H9 (cell line): ENCODE results near the gene RPUSD2. TPM values are rescaled to one million over a fixed set of nuclear protein-coding genes. Genes with fewer than 3 reads are reported as not detected.

Experiments
- DNase-seq: peaks from one replicate; pipeline ENCODE4 v3.0.0-alpha.2; 2017
- H2AFZ ChIP-seq: one replicate; pipeline ENCODE4 v1.6.1; 2013; ENCODE audit warnings: mild to moderate bottlenecking, low read length, control low read depth, moderate library complexity
- H2AK5ac ChIP-seq: 2 replicates; pipeline ENCODE4 v1.6.1; 2013; ENCODE audit warnings: low read length, control low read depth, mixed read lengths; ENCODE audit not compliant: insufficient read length
- H2BK120ac ChIP-seq: one replicate; pipeline ENCODE4 v1.6.1; 2013; ENCODE audit warnings: low read depth, mild to moderate bottlenecking, low read length, control low read depth, inconsistent platforms; ENCODE audit not compliant: poor library complexity, severe bottlenecking
- H2BK12ac ChIP-seq: 2 replicates; pipeline ENCODE4 v1.6.1; 2013; ENCODE audit warnings: low read length, control low read depth, mixed read lengths, low read depth; ENCODE audit not compliant: insufficient read length
- H2BK15ac ChIP-seq: 2 replicates; pipeline ENCODE4 v1.6.1; 2013; ENCODE audit warnings: low read depth, low read length, control low read depth
- H2BK20ac ChIP-seq: one replicate; pipeline ENCODE4 v1.6.1; 2013; ENCODE audit warnings: low read depth, mild to moderate bottlenecking, low read length, control low read depth, inconsistent platforms; ENCODE audit not compliant: poor library complexity, severe bottlenecking
- H2BK5ac ChIP-seq: 2 replicates; pipeline ENCODE4 v1.6.1; 2013; ENCODE audit warnings: low read length, control low read depth, mixed read lengths; ENCODE audit not compliant: insufficient read length
- H3K14ac ChIP-seq: 2 replicates; pipeline ENCODE4 v1.6.1; 2013; ENCODE audit warnings: low read length, control low read depth; ENCODE audit not compliant: insufficient read depth
- H3K18ac ChIP-seq: 2 replicates; pipeline ENCODE4 v1.6.1; 2013; ENCODE audit warnings: low read depth, mild to moderate bottlenecking, mixed read lengths, low read length, control low read depth; ENCODE audit not compliant: insufficient read length
- H3K23ac ChIP-seq: 2 replicates; pipeline ENCODE4 v1.6.1; 2013; ENCODE audit warnings: low read length, control low read depth, mixed read lengths, low read depth; ENCODE audit not compliant: insufficient read length
- H3K23me2 ChIP-seq: 2 replicates; pipeline ENCODE4 v1.6.1; 2013; ENCODE audit warnings: low read depth, mild to moderate bottlenecking, mixed read lengths, low read length, control low read depth; ENCODE audit not compliant: insufficient read length, poor library complexity, severe bottlenecking
- H3K27ac ChIP-seq: 2 replicates; pipeline ENCODE4 v1.5.1; 2013; ENCODE audit warnings: low read length, control low read depth, mixed read lengths, low read depth; ENCODE audit not compliant: insufficient read length
- H3K27me3 ChIP-seq: 2 replicates; pipeline ENCODE4 v1.6.1; 2013; ENCODE audit warnings: low read length, control low read depth, inconsistent platforms; ENCODE audit not compliant: insufficient read depth
- H3K4ac ChIP-seq: 2 replicates; pipeline ENCODE4 v1.6.1; 2013; ENCODE audit warnings: low read depth, mild to moderate bottlenecking, control low read depth, inconsistent platforms, low read length, moderate library complexity
- H3K4me1 ChIP-seq: 2 replicates; pipeline ENCODE4 v1.6.1; 2013; ENCODE audit warnings: low read length, control low read depth, inconsistent platforms; ENCODE audit not compliant: insufficient read depth
- H3K4me2 ChIP-seq: 2 replicates; pipeline ENCODE4 v1.6.1; 2013; ENCODE audit warnings: low read length, control low read depth, mixed read lengths; ENCODE audit not compliant: insufficient read length, insufficient read depth
- H3K56ac ChIP-seq: 2 replicates; pipeline ENCODE4 v1.6.1; 2013; ENCODE audit warnings: low read depth, mild to moderate bottlenecking, mixed read lengths, low read length, control low read depth; ENCODE audit not compliant: insufficient read length
- H3K79me1 ChIP-seq: 2 replicates; pipeline ENCODE4 v1.6.1; 2013; ENCODE audit warnings: low read depth, mild to moderate bottlenecking, moderate library complexity, low read length, control low read depth, inconsistent platforms; ENCODE audit not compliant: insufficient read depth, poor library complexity, severe bottlenecking
- H3K79me2 ChIP-seq: 2 replicates; pipeline ENCODE4 v1.6.1; 2013; ENCODE audit warnings: low read length, control low read depth, inconsistent platforms; ENCODE audit not compliant: insufficient read depth
- H3K9ac ChIP-seq: 2 replicates; pipeline ENCODE4 v1.6.1; 2013; ENCODE audit warnings: low read length, control low read depth, mixed read lengths; ENCODE audit not compliant: insufficient read length; ENCODE audit errors: extremely low read depth
- H3K9me3 ChIP-seq: one replicate; pipeline ENCODE4 v1.6.1; 2013; ENCODE audit warnings: low read depth, low read length, inconsistent platforms; ENCODE audit not compliant: control insufficient read depth
- H3T11ph ChIP-seq: one replicate; pipeline ENCODE4 v1.6.1; 2013; ENCODE audit warnings: mild to moderate bottlenecking, low read length, control low read depth, inconsistent platforms
- H4K20me1 ChIP-seq: one replicate; pipeline ENCODE4 v1.6.1; 2013; ENCODE audit not compliant: control insufficient read depth, insufficient read length, insufficient read depth
- H4K5ac ChIP-seq: 2 replicates; pipeline ENCODE4 v1.6.1; 2013; ENCODE audit warnings: low read depth, mild to moderate bottlenecking, mixed read lengths, low read length, control low read depth; ENCODE audit not compliant: insufficient read length
- H4K8ac ChIP-seq: replicated peaks from 2 replicates; pipeline ENCODE4 v1.6.1; 2013; ENCODE audit warnings: low read length, control low read depth, mixed read lengths, low read depth; ENCODE audit not compliant: insufficient read length
- H4K91ac ChIP-seq: 2 replicates; pipeline ENCODE4 v1.6.1; 2013; ENCODE audit warnings: low read depth, mild to moderate bottlenecking, moderate library complexity, mixed read lengths, low read length, control low read depth; ENCODE audit not compliant: insufficient read length
- H3K27ac Mint-ChIP-seq, 3 experiments: 2 replicates in 2 of 3; 3 replicates in 1 of 3; pipeline ENCODE4 v1.8.0; 2020 to 2021; ENCODE audit warnings: mixed read lengths in 3 of 3, mild to moderate bottlenecking in 1 of 3, moderate library complexity in 1 of 3
- H3K27me3 Mint-ChIP-seq: 2 replicates; pipeline ENCODE4 v1.8.0; 2021; ENCODE audit warnings: low read depth, mild to moderate bottlenecking, moderate library complexity, mixed read lengths
- H3K36me3 Mint-ChIP-seq, 3 experiments: 2 replicates in 2 of 3; 3 replicates in 1 of 3; pipeline ENCODE4 v1.8.0; 2020 to 2021; ENCODE audit warnings: low read depth in 3 of 3, mixed read lengths in 3 of 3; ENCODE audit not compliant: insufficient read depth in 1 of 3
- H3K4me1 Mint-ChIP-seq, 2 experiments: 2 replicates each; pipeline ENCODE4 v1.8.0; 2020; ENCODE audit warnings: mixed read lengths in 2 of 2
- H3K4me3 Mint-ChIP-seq, 2 experiments: 2 replicates in 1 of 2; 3 replicates in 1 of 2; pipeline ENCODE4 v1.8.0; 2020 to 2021; ENCODE audit warnings: mild to moderate bottlenecking in 2 of 2, mixed read lengths in 2 of 2, moderate library complexity in 1 of 2
- H3K9me3 Mint-ChIP-seq, 2 experiments: 2 replicates in 1 of 2; 3 replicates in 1 of 2; pipeline ENCODE4 v1.8.0; 2020; ENCODE audit warnings: mild to moderate bottlenecking in 2 of 2, mixed read lengths in 2 of 2, moderate library complexity in 1 of 2
- WGBS: extraction: QIAGEN DNeasy Blood & Tissue Kit; methylation state at CpG from one replicate; pipeline ENCODE4 v1.1.7; 2013; ENCODE audit warnings: missing lambda C conversion rate, low lambda C conversion rate, mixed read lengths; ENCODE audit not compliant: insufficient read length; ENCODE audit errors: extremely low coverage; 5-methylcytosine and 5-hydroxymethylcytosine counted together
- total RNA-seq: library from RNA; stranded (reverse); gene quantifications from 2 replicates; pipeline ENCODE4 v1.2.1, GENCODE V29; 2021
- TF ChIP-seq, protein P1 (sequence below): fragments of 200-600 bp; sonication (generic); conservative IDR thresholded peaks from 3 replicates; pipeline ENCODE4 v1.8.0; 2021; ENCODE audit warnings: antibody characterized with exemption, mild to moderate bottlenecking

The RPUSD2 gene
- total RNA-seq, 1 experiment from 2014 or later, result 25.7 TPM

DNA sequence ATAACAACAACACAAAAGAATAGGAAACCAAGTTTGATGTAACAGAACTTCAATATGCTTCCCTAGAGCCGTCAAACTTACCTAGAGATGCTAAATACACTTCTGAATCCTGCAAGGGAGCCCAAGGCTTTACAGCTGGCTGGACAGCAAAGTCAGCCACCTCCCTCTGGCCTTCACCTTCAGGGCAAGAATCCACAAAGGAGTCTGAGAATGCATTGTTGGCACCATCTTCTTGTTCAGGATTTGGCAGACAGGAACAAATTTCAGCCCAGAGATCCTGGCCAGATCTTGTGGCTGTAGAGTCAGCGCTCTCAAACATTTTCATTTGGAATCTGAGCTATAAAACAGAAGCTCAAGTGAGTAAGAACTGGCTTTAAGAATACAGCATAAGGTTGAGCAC lies 6.4 kb upstream of the RPUSD2 start:
- no peak overlapping the region for H4K8ac ChIP-seq
- H2BK5ac ChIP-seq, result no peak overlapping the region
- TF ChIP-seq, protein P1, sequence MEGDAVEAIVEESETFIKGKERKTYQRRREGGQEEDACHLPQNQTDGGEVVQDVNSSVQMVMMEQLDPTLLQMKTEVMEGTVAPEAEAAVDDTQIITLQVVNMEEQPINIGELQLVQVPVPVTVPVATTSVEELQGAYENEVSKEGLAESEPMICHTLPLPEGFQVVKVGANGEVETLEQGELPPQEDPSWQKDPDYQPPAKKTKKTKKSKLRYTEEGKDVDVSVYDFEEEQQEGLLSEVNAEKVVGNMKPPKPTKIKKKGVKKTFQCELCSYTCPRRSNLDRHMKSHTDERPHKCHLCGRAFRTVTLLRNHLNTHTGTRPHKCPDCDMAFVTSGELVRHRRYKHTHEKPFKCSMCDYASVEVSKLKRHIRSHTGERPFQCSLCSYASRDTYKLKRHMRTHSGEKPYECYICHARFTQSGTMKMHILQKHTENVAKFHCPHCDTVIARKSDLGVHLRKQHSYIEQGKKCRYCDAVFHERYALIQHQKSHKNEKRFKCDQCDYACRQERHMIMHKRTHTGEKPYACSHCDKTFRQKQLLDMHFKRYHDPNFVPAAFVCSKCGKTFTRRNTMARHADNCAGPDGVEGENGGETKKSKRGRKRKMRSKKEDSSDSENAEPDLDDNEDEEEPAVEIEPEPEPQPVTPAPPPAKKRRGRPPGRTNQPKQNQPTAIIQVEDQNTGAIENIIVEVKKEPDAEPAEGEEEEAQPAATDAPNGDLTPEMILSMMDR, result no peak
- peaks cover 2% of the 10 kb centered on the region; the same call in 1 of the 2 replicates for H3K27me3 Mint-ChIP-seq
- no peak overlapping the region for H2BK20ac ChIP-seq
- H4K5ac ChIP-seq, result no peak overlapping the region
- no peak overlapping the region for H3K9ac ChIP-seq
- no peaks in the 10 kb centered on the region for H3K9me3 Mint-ChIP-seq
- no peaks in the 10 kb centered on the region for H4K20me1 ChIP-seq
- no peaks in the 10 kb centered on the region for H3K27me3 ChIP-seq
- no peak overlapping the region for H3K18ac ChIP-seq
- no peak overlapping the region for H2BK120ac ChIP-seq
- no peak overlapping the region for H4K91ac ChIP-seq
- no peaks in the 10 kb centered on the region for H3K9me3 ChIP-seq
- DNase-seq, result no peak
- peak overlapping the region in 1 of 2 experiments; percentile 14; a peak in 1 of 5 replicates for H3K4me3 Mint-ChIP-seq
- no CpG with 5 or more reads among the region's 2 CpGs for WGBS
- H3T11ph ChIP-seq, result no peak overlapping the region
- H3K56ac ChIP-seq, result no peak overlapping the region
- H3K36me3 Mint-ChIP-seq, result peaks cover 0 to 3% (median 1%) of the 10 kb centered on the region in 3 experiments; a peak in 2 of 7 replicates
- no peak overlapping the region for H2AFZ ChIP-seq
- no peak overlapping the region for H2BK12ac ChIP-seq
- H3K79me2 ChIP-seq, result peaks cover 1% of the 10 kb centered on the region; the same call in 1 of the 2 replicates
- no peak overlapping the region for H3K27ac Mint-ChIP-seq
- peaks cover 3% of the 10 kb centered on the region for H3K23me2 ChIP-seq
- no peak overlapping the region for H3K4ac ChIP-seq
- H2BK15ac ChIP-seq, result no peak overlapping the region
- H3K14ac ChIP-seq, result no peak overlapping the region
- no peaks in the 10 kb centered on the region for H3K79me1 ChIP-seq
- H3K27ac ChIP-seq, result no peak overlapping the region
- H3K4me1 ChIP-seq, result no peaks in the 10 kb centered on the region
- H3K23ac ChIP-seq, result no peak overlapping the region
- H3K4me1 Mint-ChIP-seq, result peaks cover 13 to 28% of the 10 kb centered on the region in 2 experiments
- no peak overlapping the region for H2AK5ac ChIP-seq
- H3K4me2 ChIP-seq, result no peak overlapping the region
